HL-60 (cell line): ENCODE data around the gene HELZ.

Experiments
- CTCF ChIP-seq: IDR thresholded peaks from one replicate; pipeline ENCODE4 v1.5.1; 2011; ENCODE audit warnings: low read length, control low read depth, inconsistent platforms; ENCODE audit not compliant: insufficient read depth
- GABPA ChIP-seq: IDR thresholded peaks from 2 replicates; pipeline ENCODE4 v1.6.1; 2012; ENCODE audit warnings: low read depth
- POLR2AphosphoS5 ChIP-seq: IDR thresholded peaks from 2 replicates; pipeline ENCODE4 v1.6.1; 2012; ENCODE audit warnings: low read depth
- TF ChIP-seq, protein P1 (sequence below): IDR thresholded peaks from 2 replicates; pipeline ENCODE4 v1.6.1; 2012; ENCODE audit warnings: low read depth; ENCODE audit not compliant: insufficient replicate concordance

- TF ChIP-seq CTCF (no peak), GABPA (no peak), POLR2AphosphoS5 (no peak)
- TF ChIP-seq, protein P1, sequence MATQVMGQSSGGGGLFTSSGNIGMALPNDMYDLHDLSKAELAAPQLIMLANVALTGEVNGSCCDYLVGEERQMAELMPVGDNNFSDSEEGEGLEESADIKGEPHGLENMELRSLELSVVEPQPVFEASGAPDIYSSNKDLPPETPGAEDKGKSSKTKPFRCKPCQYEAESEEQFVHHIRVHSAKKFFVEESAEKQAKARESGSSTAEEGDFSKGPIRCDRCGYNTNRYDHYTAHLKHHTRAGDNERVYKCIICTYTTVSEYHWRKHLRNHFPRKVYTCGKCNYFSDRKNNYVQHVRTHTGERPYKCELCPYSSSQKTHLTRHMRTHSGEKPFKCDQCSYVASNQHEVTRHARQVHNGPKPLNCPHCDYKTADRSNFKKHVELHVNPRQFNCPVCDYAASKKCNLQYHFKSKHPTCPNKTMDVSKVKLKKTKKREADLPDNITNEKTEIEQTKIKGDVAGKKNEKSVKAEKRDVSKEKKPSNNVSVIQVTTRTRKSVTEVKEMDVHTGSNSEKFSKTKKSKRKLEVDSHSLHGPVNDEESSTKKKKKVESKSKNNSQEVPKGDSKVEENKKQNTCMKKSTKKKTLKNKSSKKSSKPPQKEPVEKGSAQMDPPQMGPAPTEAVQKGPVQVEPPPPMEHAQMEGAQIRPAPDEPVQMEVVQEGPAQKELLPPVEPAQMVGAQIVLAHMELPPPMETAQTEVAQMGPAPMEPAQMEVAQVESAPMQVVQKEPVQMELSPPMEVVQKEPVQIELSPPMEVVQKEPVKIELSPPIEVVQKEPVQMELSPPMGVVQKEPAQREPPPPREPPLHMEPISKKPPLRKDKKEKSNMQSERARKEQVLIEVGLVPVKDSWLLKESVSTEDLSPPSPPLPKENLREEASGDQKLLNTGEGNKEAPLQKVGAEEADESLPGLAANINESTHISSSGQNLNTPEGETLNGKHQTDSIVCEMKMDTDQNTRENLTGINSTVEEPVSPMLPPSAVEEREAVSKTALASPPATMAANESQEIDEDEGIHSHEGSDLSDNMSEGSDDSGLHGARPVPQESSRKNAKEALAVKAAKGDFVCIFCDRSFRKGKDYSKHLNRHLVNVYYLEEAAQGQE = no peak
These were observed 134.4 kb downstream of the HELZ start for GRCh38 chr17:67110619-67111018.
